Measurements from ENCODE around the gene CTSH.

DNA sequence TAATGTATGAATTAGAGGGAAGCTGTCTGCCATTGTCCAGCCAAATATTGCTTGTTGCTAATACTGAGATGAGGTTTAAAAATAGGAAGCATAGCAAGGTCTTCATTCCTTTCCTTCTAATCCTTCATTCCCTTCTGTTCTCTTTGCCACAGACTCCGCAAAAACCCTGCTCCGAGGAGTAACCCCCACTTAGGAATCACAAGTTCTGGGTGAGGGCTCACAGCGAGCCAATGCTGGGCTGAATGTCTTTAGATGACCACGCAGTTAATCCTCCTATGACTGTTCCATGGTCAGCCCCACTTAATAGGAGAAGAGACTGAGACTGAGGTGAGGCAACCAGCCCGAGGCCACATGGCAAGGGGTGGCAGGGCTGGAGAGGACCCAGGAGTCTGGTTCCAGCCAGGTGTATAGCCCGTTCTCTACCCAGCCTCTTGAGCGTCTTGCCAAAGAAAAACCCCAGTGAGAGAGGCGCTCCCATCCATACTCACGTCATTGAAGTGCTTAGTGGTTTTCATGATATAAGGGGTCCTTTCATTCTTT lies 44.9 kb upstream of the CTSH start:
- TF ChIP-seq CTCF (conservative IDR thresholded peaks at IDR 0.05 in 1 of 2, IDR thresholded peaks at IDR 0.05 in 1 of 2; ENCODE audit: extremely low read depth in 1 of 2, insufficient read depth in 1 of 2, low read depth in 1 of 2, low read length in 2 of 2) = no peak
- no peak for TF ChIP-seq EZH2 (IDR thresholded peaks at IDR 0.05; ENCODE audit: borderline replicate concordance, low read length)

All from mammary epithelial cell (primary cell).